ENCODE data around the gene KRT1.

GRCh38 chr12:52720365-52720886, 40.2 kb upstream of the KRT1 start:
- TF ChIP-seq CTCF (IDR thresholded peaks at IDR 0.05) (no peak), POLR2AphosphoS5 (IDR thresholded peaks at IDR 0.05) (no peak)

Data from prostate gland (tissue), 2 donors.